Esophagus (tissue), 2 donors: ENCODE results near the gene AAMP. TPM values are rescaled to one million over a fixed set of nuclear protein-coding genes. Genes with fewer than 3 reads are reported as not detected.
A peak's percentile ranks its signal among the peaks of the same experiment; 100 is the strongest.
"Not testable (repeated sequence)": the region's sequence is repeated elsewhere in the genome, so short reads cannot be mapped to it uniquely, and the experiment has no call there.

Source experiments
- H3K27ac ChIP-seq, 2 donors: one replicate each; pipeline ENCODE4 v1.5.1; 2013; ENCODE audit warnings: low read depth in 2 of 2, mild to moderate bottlenecking in 2 of 2, inconsistent platforms in 1 of 2, low read length in 1 of 2, moderate library complexity in 1 of 2
- H3K27me3 ChIP-seq, 2 donors: one replicate each; pipeline ENCODE4 v1.6.1; 2013; ENCODE audit warnings: low read length in 2 of 2, control low read depth in 1 of 2, mild to moderate bottlenecking in 1 of 2; ENCODE audit not compliant: insufficient read depth in 2 of 2, control insufficient read depth in 1 of 2
- H3K36me3 ChIP-seq, 2 donors: one replicate each; pipeline ENCODE4 v1.6.1; 2013; ENCODE audit warnings: low read length in 1 of 2; ENCODE audit not compliant: control insufficient read depth in 2 of 2, insufficient read depth in 2 of 2
- H3K4me1 ChIP-seq, 2 donors: one replicate each; pipeline ENCODE4 v1.6.1; 2013; ENCODE audit warnings: low read length in 1 of 2; ENCODE audit not compliant: control insufficient read depth in 2 of 2, insufficient read depth in 2 of 2
- H3K4me3 ChIP-seq, 2 donors: one replicate each; pipeline ENCODE4 v1.5.1; 2013; ENCODE audit warnings: low read length in 2 of 2, mild to moderate bottlenecking in 2 of 2, low read depth in 1 of 2, moderate library complexity in 1 of 2
- H3K9me3 ChIP-seq, 2 donors: one replicate each; pipeline ENCODE4 v1.6.1; 2013; ENCODE audit warnings: mild to moderate bottlenecking in 2 of 2, low read depth in 1 of 2, low read length in 1 of 2, moderate library complexity in 1 of 2; ENCODE audit not compliant: control insufficient read depth in 2 of 2, insufficient read depth in 1 of 2
- WGBS, 2 donors: extraction: QIAGEN DNeasy Blood & Tissue Kit; methylation state at CpG; one replicate each; pipeline ENCODE4 v1.1.7; 2013; 5-methylcytosine and 5-hydroxymethylcytosine counted together
- polyA plus RNA-seq, 2 donors: library from polyadenylated mRNA; stranded (reverse); fragments of 200-250 nt; gene quantifications; one replicate each; pipeline ENCODE4 v1.2.3, GENCODE V29; 2013
- donor health status: healthy with polysubstance abuse.
- donor health status: Bipolar disorder and iron deficiency.

Gene AAMP
- 10 to 100 TPM; 45.0 to 90.4 TPM for polyA plus RNA-seq

DNA sequence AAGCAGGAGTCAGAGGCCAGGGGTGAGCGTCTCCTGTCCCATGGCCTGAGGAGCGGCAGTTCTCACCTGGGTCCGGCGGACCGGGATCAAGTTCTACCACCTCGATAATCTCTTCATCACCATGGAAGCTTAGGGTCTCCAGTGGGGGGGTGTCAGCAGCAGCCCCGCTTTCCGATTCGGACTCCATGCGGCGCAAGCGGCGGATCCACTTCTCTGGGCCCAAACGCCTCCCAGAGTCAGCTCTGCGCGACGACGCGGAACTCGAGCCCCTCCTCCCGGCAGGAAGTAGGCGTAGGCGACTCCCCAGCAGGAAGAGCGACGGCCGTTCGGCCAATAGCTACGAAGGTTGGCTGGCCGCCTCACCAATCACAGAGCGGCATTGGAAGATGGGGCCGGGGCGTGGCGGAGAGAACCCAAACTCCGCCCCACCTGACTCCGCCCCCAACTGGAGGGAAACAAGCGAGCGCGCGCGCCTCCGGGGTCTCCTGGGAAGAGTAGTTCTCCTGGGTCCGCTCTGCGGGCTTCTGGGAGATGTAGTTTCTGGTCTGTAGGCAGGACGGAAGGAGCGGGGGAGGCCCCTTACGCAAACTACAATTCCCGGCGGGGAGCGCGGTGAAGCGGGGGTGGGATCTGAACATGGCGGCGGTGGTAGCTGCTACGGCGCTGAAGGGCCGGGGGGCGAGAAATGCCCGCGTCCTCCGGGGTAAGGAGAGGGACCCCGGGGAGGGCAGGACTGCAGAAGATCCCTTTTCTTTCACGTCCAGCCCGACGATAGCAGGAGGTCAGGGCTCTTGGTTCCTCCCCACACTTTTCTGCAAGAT lies at the start of gene AAMP, which contains the start of gene PNKD:
Gene AAMP, minus strand, starts transcription at position 238 of the 821 bp plus-strand sequence. Its CDS starts 51 bp downstream, at position 187.
Gene PNKD, plus strand, starts transcription at position 620 of the 821 bp plus-strand sequence. Its CDS starts 17 bp downstream, at position 637.
- Histone ChIP-seq H3K9me3 (no peaks in the 10 kb centered on the region), H3K4me1 (peaks cover 6 to 15% of the 10 kb centered on the region in 2 donors), H3K36me3 (peaks cover 11 to 43% of the 10 kb centered on the region in 2 donors), H3K27ac (peak within 1 kb of the TSS; percentile 87 to 95), H3K4me3 (peak within 1 kb of the TSS; percentile 71 to 77), H3K27me3 (no peaks in the 10 kb centered on the region)
- WGBS, 2 donors, result 1% methylated on average over 64 of the region's 64 CpGs

DNA sequence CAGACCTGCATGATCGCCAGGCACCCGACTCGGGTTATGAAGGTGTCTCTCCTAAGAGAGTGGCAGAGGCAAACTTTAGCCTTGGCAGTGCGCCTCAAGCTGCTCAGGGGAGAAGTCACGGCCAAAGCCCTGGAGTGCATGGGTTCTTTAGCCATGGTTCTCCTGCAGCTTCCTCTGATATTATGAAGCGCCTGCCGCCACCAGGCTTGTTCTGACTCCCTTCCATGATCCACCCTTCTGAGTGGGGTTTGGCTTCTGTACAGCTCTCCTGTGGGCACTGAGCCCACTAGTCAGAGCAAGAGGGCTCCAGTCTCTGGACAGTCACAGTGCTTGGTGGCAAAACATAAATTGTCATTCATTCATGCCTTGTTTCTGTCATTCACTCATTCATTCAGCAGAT lies 48.3 kb upstream of the AAMP start:
- no peaks in the 10 kb centered on the region for H3K27me3 ChIP-seq
- no peak overlapping the region for H3K4me3 ChIP-seq
- WGBS, 2 donors, result 88 to 90% methylated on average over 7 of the region's 7 CpGs
- peaks cover 0 to 6% of the 10 kb centered on the region in 2 donors for H3K4me1 ChIP-seq
- H3K36me3 ChIP-seq, result no peaks in the 10 kb centered on the region
- H3K9me3 ChIP-seq, result no peaks in the 10 kb centered on the region
- H3K27ac ChIP-seq, result no peak overlapping the region

- Histone ChIP-seq H3K4me3 (no peak overlapping the region), H3K36me3 (no peaks in the 10 kb centered on the region), H3K9me3 (no peaks in the 10 kb centered on the region), H3K4me1 (peaks cover 0 to 6% of the 10 kb centered on the region in 2 donors), H3K27ac (no peak overlapping the region), H3K27me3 (no peaks in the 10 kb centered on the region)
- WGBS, 2 donors, result 89 to 91% methylated on average over 4 of the region's 4 CpGs
These were observed 47.9 kb upstream of the AAMP start for GRCh38 chr2:218317835-218318234.

GRCh38 chr2:218317303-218317630 lies 47.3 kb upstream of the AAMP start:
- no peak overlapping the region for H3K27ac ChIP-seq
- H3K4me3 ChIP-seq, result no peak overlapping the region
- H3K9me3 ChIP-seq, result no peaks in the 10 kb centered on the region
- no peaks in the 10 kb centered on the region for H3K27me3 ChIP-seq
- peaks cover 0 to 4% of the 10 kb centered on the region in 2 donors for H3K4me1 ChIP-seq
- WGBS, 2 donors, result 83 to 88% methylated on average over 1 of the region's 1 CpG
- H3K36me3 ChIP-seq, result no peaks in the 10 kb centered on the region

DNA sequence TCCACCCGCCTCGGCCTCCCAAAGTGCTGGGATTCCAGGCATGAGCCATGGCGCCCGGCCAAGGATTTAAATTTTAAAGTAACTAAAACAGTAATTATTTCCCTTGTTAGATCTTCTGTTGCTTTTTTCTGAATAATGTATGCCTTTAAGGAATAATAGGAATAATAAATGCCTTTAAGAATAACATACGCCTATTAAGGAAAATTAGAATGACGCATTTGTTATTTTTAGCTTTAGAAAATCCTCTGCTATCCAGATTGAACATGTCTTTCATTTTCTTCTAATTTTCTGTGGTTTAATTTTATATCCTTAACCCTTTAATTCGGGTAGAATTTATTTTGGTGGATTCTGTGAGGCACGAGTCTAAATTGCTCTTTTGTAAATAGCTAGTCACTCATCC lies 45.5 kb upstream of the AAMP start:
- Histone ChIP-seq H3K9me3 (no peaks in the 10 kb centered on the region), H3K36me3 (no peaks in the 10 kb centered on the region), H3K4me1 (peaks cover 0 to 2% of the 10 kb centered on the region in 2 donors), H3K4me3 (no peak overlapping the region), H3K27ac (no peak overlapping the region), H3K27me3 (no peaks in the 10 kb centered on the region)
- 71 to 74% methylated on average over 8 of the region's 8 CpGs for WGBS, 2 donors

DNA sequence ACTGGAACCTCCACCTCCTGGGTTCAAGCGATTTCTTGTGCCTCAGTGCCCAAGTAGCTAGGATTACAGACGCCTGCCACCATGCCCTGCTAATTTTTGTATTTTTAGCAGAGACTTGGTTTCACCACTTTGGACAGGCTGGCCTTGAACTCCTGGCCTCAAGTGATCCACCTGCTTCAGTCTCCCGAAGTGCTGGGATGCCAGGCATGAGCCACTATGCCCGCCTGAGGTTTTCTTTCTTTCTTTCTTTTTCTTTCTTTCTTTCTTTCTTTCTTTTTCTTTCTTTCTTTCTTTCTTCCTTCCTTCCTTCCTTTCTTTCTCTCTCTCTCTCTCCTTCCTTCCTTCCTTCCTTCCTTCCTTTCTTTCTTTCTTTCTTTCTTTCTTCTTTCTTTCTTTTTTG lies 44.8 kb upstream of the AAMP start:
- not testable (repeated sequence) for H3K36me3 ChIP-seq, H3K9me3 ChIP-seq, H3K4me3 ChIP-seq, H3K27ac ChIP-seq, H3K27me3 ChIP-seq, H3K4me1 ChIP-seq
- 93 to 94% methylated on average over 4 of the region's 4 CpGs for WGBS, 2 donors

DNA sequence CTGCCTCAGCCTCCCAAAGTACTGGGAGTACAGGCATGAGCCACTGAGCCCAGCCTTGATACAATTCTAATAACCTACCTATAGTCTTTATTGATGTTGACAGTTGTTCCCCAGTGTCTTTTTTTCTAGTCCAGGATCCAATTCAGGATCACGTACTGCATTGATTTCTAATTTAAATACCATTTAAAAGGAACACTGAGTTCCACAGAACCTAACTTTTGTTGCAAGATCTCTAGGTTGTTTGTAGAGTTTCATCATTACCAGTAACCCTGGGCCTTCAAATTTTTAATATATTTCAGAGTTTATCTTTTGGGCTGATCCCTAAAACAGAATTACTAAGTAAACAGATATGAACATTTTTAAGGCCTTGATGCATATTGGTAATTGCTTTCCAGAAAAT lies 43.4 kb upstream of the AAMP start:
- no peak overlapping the region for H3K4me3 ChIP-seq

GRCh38 chr2:218312267-218312756 lies 42.4 kb upstream of the AAMP start:
- peaks cover 0 to 2% of the 10 kb centered on the region in 2 donors for H3K4me1 ChIP-seq
- no peaks in the 10 kb centered on the region for H3K27me3 ChIP-seq
- WGBS, 2 donors, result 50 to 53% methylated on average over 2 of the region's 2 CpGs
- H3K9me3 ChIP-seq, result no peaks in the 10 kb centered on the region
- H3K36me3 ChIP-seq, result no peaks in the 10 kb centered on the region
- H3K4me3 ChIP-seq, result no peak overlapping the region
- no peak overlapping the region for H3K27ac ChIP-seq

More for the DNA sequence above, 43.4 kb upstream of the AAMP start:
- no peaks in the 10 kb centered on the region for H3K9me3 ChIP-seq
- peaks cover 0 to 2% of the 10 kb centered on the region in 2 donors for H3K4me1 ChIP-seq
- H3K27ac ChIP-seq, result no peak overlapping the region
- 92 to 95% methylated on average over 1 of the region's 1 CpG for WGBS, 2 donors
- no peaks in the 10 kb centered on the region for H3K27me3 ChIP-seq
- H3K36me3 ChIP-seq, result no peaks in the 10 kb centered on the region

GRCh38 chr2:218311541-218312266 lies 41.8 kb upstream of the AAMP start:
- H3K36me3 ChIP-seq, H3K9me3 ChIP-seq, H3K4me1 ChIP-seq, H3K27me3 ChIP-seq, H3K27ac ChIP-seq, H3K4me3 ChIP-seq: not testable (repeated sequence)
- 73 to 81% methylated on average over 11 of the region's 11 CpGs for WGBS, 2 donors
